Fibroblast of the conjunctiva (primary cell): ENCODE data around the gene BCL2L1.

Experiments used
- DNase-seq: peaks from one replicate; pipeline ENCODE4 v3.0.0-alpha.2; 2010; ENCODE audit warnings: low read depth

The BCL2L1 gene

GRCh38 chr20:31708736-31709534, 13.7 kb downstream of the BCL2L1 start:
- no peak for DNase-seq

GRCh38 chr20:31707994-31708735, 14.5 kb downstream of the BCL2L1 start:
- DNase-seq: no peak

GRCh38 chr20:31707258-31707615, 15.4 kb downstream of the BCL2L1 start:
- no peak for DNase-seq

- DNase-seq: no peak
Observed at GRCh38 chr20:31706607-31707257, 15.9 kb downstream of the BCL2L1 start.

- no peak for DNase-seq
Observed at GRCh38 chr20:31705598-31706597, 16.8 kb downstream of the BCL2L1 start.

GRCh38 chr20:31705191-31705590, 17.5 kb downstream of the BCL2L1 start:
- no peak for DNase-seq

GRCh38 chr20:31704225-31705119, 18.2 kb downstream of the BCL2L1 start:
- DNase-seq: no peak

GRCh38 chr20:31701591-31701990, 21.1 kb downstream of the BCL2L1 start:
- no peak for DNase-seq

GRCh38 chr20:31700747-31701146, 21.9 kb downstream of the BCL2L1 start:
- DNase-seq: no peak

GRCh38 chr20:31699801-31700728, 22.6 kb downstream of the BCL2L1 start:
- no peak for DNase-seq

GRCh38 chr20:31698803-31699718, 23.6 kb downstream of the BCL2L1 start:
- DNase-seq: peak; percentile 80

GRCh38 chr20:31698243-31698802, 24.3 kb downstream of the BCL2L1 start:
- no peak for DNase-seq

GRCh38 chr20:31695849-31696804, 26.5 kb downstream of the BCL2L1 start:
- peak; percentile 16 for DNase-seq

GRCh38 chr20:31694842-31695593, 27.6 kb downstream of the BCL2L1 start:
- DNase-seq: no peak

- no peak for DNase-seq
Observed at GRCh38 chr20:31693987-31694661, 28.5 kb downstream of the BCL2L1 start.

- no peak for DNase-seq
Observed at GRCh38 chr20:31693402-31693801, 29.3 kb downstream of the BCL2L1 start.
